Erythroblast (primary cell): ENCODE results near the gene LRRC17.

Experiments
- DNase-seq, 2 experiments: peaks; one replicate each; lab custom pipeline; 2025; lab: John Stamatoyannopoulos, UW
- GATA1 ChIP-seq: IDR thresholded peaks from 2 replicates; pipeline ENCODE4 v1.6.1; 2011; ENCODE audit warnings: low read depth, mild to moderate bottlenecking, control low read depth, low read length, moderate library complexity
- POLR2A ChIP-seq: IDR thresholded peaks from 2 replicates; pipeline ENCODE4 v1.6.1; 2011; ENCODE audit warnings: mild to moderate bottlenecking, low read length

LRRC17 gene

DNA sequence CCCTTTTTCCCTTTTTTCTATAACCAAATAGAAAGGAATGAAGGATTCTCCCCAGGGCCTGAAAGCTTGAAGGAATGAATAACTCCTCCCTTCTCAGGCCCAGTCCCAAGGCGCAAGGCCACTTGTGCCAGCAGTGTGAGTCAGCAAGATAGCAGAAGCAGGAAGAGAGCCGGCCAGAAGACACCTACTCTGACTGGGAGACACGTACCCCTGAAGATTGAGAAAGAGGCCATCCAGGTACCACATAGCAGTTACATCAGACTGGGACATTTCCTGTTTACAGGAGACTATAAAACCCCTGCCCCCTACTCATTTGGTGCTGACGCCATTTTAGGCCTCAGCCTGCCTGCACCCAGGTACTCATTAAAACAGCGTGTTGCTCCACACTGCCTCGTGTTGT lies 65.5 kb downstream of the LRRC17 start:
- peak; percentile 45 to 56 for DNase-seq
- TF ChIP-seq GATA1, result no peak
- TF ChIP-seq POLR2A, result peak; percentile 27

DNA sequence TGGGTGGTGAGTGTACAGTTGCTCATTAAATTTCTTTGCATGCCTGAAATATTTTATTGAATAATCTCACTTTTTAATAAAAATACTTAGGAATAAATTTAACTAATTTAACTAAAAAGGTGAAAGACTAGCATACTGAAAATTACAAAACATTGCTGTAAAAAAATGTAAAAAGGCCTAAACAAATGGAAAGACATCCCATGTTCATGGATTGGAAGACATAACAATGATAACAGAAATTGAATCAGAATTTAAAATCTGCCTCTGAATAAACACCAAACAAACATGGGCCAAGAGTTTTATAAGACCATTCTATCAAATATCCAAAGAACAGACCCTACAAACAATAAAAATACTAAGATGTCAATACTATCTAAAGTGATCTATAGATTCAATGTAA lies 66.9 kb downstream of the LRRC17 start:
- TF ChIP-seq GATA1 (no peak), POLR2A (no peak)
- no peak for DNase-seq

DNA sequence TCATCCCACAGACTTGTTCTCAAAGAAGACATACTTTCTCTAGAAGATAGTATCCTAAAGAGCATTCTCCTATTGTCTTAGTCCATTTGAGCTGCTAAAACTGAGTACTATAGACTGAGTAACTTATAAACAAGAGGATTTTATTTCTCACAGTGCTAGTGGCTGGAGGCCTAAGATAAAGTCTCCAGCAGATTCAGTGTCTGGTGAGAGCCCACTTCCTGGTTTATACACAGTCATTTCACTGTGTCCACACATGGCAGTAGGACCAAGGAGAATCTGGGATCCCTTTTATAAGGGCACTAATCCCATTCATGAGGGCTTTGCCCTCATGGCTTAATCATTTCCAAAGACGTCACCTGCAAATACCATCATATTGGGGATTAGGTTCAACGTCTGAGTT lies 68.7 kb downstream of the LRRC17 start:
- no peak for TF ChIP-seq POLR2A
- TF ChIP-seq GATA1, result no peak
- DNase-seq, result no peak

- no peak for DNase-seq
- TF ChIP-seq GATA1 (no peak), POLR2A (no peak)
Measured at GRCh38 chr7:102982235-102982634, 69.4 kb downstream of the LRRC17 start.

GRCh38 chr7:102983602-102984001 lies 70.8 kb downstream of the LRRC17 start:
- TF ChIP-seq POLR2A, result no peak
- TF ChIP-seq GATA1, result no peak
- DNase-seq, result peak in 1 of 2 experiments; percentile 17

DNA sequence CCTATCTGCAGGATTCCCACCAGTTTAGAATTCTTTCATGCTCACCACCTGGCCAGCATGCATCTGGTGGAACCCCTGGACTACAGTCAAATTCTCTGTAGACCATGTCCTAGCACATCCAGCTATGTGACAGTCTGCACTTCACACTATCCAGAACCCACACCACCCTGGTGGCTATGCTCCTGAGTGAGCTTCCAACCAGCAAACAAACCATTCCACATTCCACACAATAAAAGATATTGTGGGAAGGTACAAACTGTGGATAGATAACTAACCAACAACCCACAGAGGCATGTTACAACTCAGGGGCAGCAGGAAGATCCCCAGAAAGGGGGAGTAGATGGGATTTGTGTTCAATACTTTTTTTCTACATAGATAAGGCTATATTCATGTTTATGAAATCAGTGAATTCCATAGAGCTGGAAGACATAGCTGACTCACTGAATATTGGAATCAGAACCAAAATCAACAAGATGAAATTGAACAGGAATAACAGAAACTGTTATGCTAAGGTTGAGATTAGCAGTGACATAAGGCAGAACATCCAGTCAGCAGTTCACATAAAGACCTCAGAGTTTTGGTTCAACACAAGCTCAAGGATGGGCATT lies 72.5 kb downstream of the LRRC17 start:
- TF ChIP-seq GATA1, result no peak
- no peak for TF ChIP-seq POLR2A
- no peak for DNase-seq

DNA sequence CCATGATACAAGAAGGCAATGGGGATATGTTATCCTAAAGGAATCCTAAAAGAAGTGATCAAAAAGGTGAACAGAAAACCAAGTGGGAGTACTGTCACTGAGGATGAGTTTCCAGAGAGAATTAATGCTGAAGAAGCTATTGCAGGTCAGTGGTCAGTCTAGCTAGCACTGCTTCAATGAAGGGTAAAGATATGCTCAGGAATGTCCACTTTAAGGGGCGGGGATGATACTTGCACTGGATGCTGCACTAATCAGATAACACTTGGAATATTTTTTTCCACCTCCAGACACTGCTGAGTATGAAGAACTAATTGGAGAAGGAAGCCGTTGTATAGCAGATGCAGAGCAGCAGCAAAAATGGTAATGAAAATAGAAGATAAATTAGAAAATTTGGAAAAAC lies 75.3 kb downstream of the LRRC17 start:
- DNase-seq, result no peak
- TF ChIP-seq GATA1, result no peak
- TF ChIP-seq POLR2A, result no peak

DNA sequence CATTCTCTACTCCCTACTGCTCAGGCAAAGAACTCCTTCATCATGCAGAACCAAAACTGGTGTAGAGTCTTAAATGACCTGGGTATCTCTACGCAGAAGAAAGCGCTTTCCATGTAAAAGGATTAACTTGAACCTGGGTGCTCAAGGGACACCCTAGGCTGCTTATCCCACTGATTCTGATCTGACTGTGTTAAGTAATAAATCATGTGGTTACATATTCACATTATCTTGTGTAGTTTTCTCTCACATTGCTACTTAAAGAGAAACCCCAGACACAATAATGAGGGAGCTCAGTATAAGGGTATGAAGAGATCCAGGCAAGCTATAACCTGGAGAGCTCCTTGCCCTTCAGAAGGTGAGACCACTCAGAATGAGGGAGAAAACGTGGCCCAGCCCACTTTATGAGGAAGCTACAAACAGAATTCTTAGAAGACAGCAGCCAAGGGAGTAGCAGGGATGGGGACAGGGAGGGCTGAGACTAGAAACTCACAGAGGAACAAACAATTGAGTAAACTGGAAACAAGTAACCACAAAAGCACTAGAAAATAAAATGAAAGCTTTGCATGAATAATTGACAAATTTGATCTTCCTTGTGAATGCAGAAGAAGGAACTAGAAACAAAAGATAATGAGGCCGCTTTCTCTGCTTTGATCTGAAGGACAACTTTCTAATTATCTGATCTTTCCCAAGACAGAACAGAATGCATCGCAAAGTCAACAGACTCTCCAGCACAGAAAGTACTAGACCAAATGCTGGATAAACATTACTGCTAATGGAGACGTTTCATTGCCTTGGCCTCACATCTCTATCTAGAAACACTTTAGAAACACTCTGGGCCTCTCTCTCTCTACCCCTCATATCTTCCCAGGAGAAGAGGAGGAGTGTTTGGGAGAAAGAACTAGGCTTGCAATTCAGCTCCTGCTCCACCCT lies 76.1 kb downstream of the LRRC17 start:
- no peak for DNase-seq
- TF ChIP-seq GATA1, result no peak
- no peak for TF ChIP-seq POLR2A

DNA sequence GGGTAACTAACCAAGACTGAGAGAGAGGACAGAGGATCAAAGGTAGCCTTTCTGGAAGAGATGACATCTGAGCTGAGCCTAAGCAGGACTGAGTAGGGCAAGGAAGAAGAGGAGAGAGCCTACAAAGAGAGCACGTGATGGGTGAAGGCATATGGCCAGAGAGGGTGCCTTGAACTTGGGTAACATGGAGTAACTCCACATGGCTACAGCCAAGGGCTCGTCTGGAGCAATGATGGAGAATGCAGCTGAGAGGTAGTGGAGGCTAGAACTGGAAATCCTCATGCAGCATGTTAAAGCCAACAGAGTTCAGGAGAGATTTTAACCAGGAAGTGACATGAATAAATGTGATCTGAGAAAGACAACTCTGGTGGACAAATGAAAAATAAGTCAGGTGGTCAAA lies 77.8 kb downstream of the LRRC17 start:
- TF ChIP-seq GATA1, result no peak
- TF ChIP-seq POLR2A, result no peak
- DNase-seq, result no peak

DNA sequence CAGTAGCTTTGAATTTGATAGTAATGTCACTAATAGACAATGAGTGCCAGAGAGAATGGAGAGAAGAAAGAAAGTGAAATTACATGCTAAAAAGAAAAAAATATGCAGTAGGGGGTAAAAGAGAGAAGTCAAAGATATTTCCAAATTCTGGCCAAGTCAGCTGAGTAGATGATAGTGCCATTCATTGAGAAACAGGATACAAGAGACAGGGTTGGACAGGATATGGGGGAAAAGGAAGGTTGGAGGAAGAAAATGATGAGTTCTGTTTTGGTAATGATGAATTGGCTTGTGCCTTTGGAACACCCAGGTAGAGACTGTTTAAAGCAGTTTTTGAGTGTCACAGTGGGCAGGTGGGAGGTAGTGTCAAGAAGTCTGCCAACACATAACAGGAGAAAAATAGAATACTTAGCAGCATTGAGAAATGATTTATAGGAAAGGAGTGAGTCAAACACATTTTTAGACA lies 78.3 kb downstream of the LRRC17 start:
- no peak for TF ChIP-seq GATA1
- TF ChIP-seq POLR2A, result no peak
- DNase-seq, result no peak

- DNase-seq, result no peak
Measured at GRCh38 chr7:102991540-102992214, 78.9 kb downstream of the LRRC17 start.

DNA sequence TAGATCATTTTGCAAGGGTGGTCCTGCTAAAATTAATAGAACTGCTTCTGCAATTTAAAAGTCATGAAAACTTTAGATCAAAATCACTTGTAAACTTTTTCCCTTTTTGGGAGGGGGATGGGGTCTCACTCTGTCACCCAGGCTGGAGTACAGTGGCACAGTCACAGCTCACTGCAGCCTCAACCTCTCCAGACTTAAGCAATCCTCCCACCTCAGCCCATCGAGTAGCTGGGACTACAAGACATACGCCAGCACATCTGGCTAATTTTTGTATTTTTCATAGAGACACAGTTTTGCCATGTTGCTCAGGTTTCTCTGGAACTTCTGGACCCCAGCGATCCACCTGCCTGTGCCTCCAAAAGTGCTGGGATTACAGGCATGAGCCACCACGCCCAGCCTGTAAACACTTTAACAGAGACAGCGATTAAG lies 79.7 kb downstream of the LRRC17 start:
- no peak for DNase-seq
- no peak for TF ChIP-seq POLR2A
- TF ChIP-seq GATA1, result no peak

More at GRCh38 chr7:102991540-102992214, 78.9 kb downstream of the LRRC17 start:
- no peak for TF ChIP-seq GATA1
- no peak for TF ChIP-seq POLR2A

DNA sequence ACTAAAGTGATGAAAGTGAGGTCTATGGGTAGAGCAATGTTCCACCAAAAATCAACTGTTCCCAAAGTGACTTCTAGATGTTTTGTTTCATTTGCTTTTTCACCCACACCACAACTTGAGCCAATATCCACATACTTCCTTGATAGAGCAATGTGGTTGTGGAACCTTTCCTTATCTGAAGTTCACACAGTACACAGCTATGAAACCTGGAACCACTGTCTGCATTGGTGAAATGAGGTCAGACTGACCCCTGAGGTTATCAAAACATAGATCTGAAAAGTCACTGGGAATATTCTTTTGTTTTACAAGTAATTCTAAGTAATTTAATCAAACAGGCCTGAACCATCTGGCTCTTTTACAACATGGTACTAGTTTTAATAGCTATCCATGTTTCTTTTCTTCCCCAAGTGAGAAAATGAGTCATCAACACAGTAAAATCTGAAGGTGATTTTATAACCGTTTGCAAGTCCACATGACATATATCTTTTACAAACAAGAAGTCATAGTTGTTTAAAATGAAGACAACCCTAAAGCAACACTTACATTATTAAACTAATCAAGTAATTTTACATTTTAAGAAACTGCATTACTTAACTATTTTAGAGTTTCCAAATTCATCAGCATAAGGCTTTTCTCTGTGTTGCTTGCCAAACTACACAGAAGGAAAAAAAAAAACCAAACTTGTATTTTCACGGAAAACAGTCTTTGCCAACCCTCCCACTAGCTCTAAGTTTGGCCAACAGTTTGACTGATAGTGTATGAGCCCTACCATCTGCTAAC lies 80.3 kb downstream of the LRRC17 start:
- peak; percentile 16 to 41 for DNase-seq
- TF ChIP-seq POLR2A, result no peak
- no peak for TF ChIP-seq GATA1
